NT2/D1 (cell line): ENCODE data around the gene ALB.
A peak's percentile ranks its signal among the peaks of the same experiment; 100 is the strongest.
"Not testable (repeated sequence)": the region's sequence is repeated elsewhere in the genome, so short reads cannot be mapped to it uniquely, and the experiment has no call there.

ENCODE experiments used
- DNase-seq: peaks from one replicate; pipeline ENCODE4 v3.0.0-alpha.2; 2011; ENCODE audit warnings: low read depth, low spot score
- H3K27me3 ChIP-seq: 2 replicates; pipeline ENCODE4 v1.6.0; 2011; ENCODE audit warnings: mild to moderate bottlenecking; ENCODE audit not compliant: insufficient read length, insufficient read depth
- H3K36me3 ChIP-seq: 2 replicates; pipeline ENCODE4 v1.6.1; 2011; ENCODE audit warnings: mild to moderate bottlenecking, low read length, mixed read lengths; ENCODE audit not compliant: insufficient read depth, insufficient read length
- H3K4me1 ChIP-seq: 2 replicates; pipeline ENCODE4 v1.5.1; 2011; ENCODE audit not compliant: insufficient read depth, insufficient read length
- H3K4me3 ChIP-seq: 2 replicates; pipeline ENCODE4 v1.5.1; 2011; ENCODE audit warnings: low read depth; ENCODE audit not compliant: insufficient read length
- H3K9ac ChIP-seq: 2 replicates; pipeline ENCODE4 v1.6.0; 2011; ENCODE audit warnings: low read depth; ENCODE audit not compliant: insufficient read length
- H3K9me3 ChIP-seq: 2 replicates; pipeline ENCODE4 v1.5.1; 2011; ENCODE audit warnings: mild to moderate bottlenecking, low read length; ENCODE audit not compliant: insufficient read depth
- SUZ12 ChIP-seq: IDR thresholded peaks from 2 replicates; pipeline ENCODE4 v1.6.1; 2011; ENCODE audit not compliant: insufficient read length, insufficient read depth; ENCODE audit errors: extremely low read depth
- YY1 ChIP-seq: IDR thresholded peaks from 2 replicates; pipeline ENCODE4 v1.6.1; 2011; ENCODE audit not compliant: insufficient read length, insufficient read depth
- ZNF274 ChIP-seq: IDR thresholded peaks from 2 replicates; pipeline ENCODE4 v1.6.1; 2011; ENCODE audit warnings: mild to moderate bottlenecking, low read depth, low read length

ALB gene

DNA sequence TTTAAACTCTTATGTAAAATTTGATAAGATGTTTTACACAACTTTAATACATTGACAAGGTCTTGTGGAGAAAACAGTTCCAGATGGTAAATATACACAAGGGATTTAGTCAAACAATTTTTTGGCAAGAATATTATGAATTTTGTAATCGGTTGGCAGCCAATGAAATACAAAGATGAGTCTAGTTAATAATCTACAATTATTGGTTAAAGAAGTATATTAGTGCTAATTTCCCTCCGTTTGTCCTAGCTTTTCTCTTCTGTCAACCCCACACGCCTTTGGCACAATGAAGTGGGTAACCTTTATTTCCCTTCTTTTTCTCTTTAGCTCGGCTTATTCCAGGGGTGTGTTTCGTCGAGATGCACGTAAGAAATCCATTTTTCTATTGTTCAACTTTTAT, at the start of gene ALB:
Gene ALB, plus strand, starts transcription at position 246 of the 400 bp plus-strand sequence. Its CDS starts 41 bp downstream, at position 287.
- Histone ChIP-seq H3K4me3 (no peak within 1 kb of the TSS), H3K9me3 (no peaks in the 10 kb centered on the region), H3K27me3 (no peaks in the 10 kb centered on the region), H3K9ac (no peak within 1 kb of the TSS), H3K36me3 (no peaks in the 10 kb centered on the region), H3K4me1 (no peaks in the 10 kb centered on the region)
- no peak for DNase-seq
- no peak for TF ChIP-seq YY1
- TF ChIP-seq ZNF274 = no peak
- TF ChIP-seq SUZ12 = no peak

DNA sequence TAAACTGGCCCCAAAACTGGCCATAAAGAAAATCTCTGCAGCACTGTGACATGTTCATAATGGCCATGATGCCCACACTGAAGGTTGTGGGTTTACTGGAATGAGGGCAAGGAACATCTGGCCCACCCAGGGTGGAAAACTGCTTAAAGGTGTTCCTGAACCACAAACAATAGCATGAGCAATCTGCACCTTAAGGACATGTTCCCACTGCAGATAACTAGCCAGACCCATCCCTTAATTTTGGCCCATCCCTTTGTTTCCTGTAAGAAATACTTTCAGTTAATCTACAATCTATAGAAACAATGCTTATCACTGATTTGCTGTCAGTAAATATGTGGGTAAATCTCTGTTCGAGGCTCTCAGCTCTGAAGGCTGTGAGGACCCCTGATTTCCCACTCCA, 46.9 kb upstream of the ALB start:
- H3K4me1 ChIP-seq, H3K9me3 ChIP-seq, H3K9ac ChIP-seq, H3K4me3 ChIP-seq, DNase-seq, H3K27me3 ChIP-seq, H3K36me3 ChIP-seq: not testable (repeated sequence)

DNA sequence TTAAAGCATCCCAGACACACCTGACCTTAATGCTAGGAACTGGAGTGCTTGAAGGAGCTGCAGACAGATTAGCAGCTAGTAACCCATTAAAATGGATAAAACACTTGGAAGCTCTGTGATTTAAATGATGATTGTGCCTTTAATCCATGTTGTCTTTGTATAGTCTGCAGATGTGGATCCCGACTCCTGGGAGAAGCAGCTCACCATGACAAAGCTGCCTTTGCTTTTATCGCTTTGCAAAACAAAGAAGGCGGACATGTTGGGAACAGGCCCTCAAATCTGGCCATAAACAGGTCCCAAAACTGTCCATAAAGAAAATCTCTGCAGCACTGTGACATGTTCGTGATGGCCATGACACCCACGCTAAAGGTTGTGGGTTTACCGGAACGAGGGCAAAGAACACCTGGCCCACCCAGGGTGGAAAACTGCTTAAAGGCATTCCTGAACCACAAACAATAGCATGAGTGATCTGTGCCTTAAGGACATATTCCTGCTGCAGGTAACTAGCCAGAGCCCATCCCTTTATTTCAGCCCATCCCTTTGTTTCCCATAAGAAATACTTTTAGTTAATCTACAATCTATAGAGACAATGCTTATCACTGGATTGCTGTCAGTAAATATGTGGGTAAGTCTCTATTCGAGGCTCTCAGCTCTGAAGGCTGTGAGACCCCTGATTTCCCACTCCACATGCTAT, 34.4 kb upstream of the ALB start:
- H3K9me3 ChIP-seq, H3K27me3 ChIP-seq, H3K4me3 ChIP-seq, H3K36me3 ChIP-seq, H3K4me1 ChIP-seq, H3K9ac ChIP-seq: not testable (repeated sequence)
- DNase-seq = peak; percentile 36

DNA sequence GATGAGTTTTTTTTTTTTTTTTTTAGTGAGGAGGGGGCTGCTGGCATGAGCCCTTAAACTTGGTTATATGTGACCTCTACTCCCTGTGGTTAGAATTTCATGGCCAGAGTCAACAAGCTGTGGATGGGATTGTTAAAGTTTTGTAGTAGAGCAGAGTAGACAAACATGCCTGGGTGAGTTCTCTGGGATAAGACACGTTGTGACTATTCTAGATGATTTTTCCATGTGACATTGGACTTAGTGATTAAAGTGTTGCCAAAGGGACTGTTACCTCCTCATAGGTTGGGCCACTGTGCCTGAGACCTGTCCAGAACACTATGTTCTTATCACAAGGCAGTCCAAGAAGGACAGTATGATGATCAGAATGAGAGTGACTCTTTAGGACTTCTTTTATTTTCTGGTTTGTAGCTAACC, 28.8 kb upstream of the ALB start:
- H3K9me3 ChIP-seq = no peaks in the 10 kb centered on the region
- TF ChIP-seq SUZ12 (no peak), ZNF274 (no peak), YY1 (no peak)
- no peak for DNase-seq

DNA sequence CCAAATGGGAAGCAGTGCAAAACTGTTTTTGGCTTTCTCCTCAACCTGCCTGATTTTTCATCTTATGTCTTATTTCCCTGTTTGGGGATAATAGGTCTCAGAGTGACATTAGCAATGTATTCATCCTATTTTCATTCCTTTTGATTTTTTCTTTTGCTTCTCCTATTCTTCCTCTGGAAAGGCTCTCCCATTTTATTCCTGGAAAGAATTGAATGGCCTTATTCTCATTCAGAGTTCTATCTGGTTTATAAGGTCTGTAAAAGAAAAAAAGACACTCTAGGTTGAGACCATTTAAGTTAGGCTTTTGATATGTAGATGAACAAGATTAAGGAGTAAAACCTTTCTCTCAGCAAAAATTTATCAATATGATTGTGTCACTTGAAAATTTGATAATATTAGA, 27.8 kb upstream of the ALB start:
- H3K4me3 ChIP-seq = no peak overlapping the region
- H3K27me3 ChIP-seq = no peaks in the 10 kb centered on the region
- TF ChIP-seq YY1 = no peak
- H3K4me1 ChIP-seq = no peaks in the 10 kb centered on the region
- no peaks in the 10 kb centered on the region for H3K9me3 ChIP-seq
- DNase-seq = no peak
- no peaks in the 10 kb centered on the region for H3K36me3 ChIP-seq
- H3K9ac ChIP-seq = no peak overlapping the region

More for the DNA sequence above, 28.8 kb upstream of the ALB start:
- Histone ChIP-seq H3K27me3 (no peaks in the 10 kb centered on the region), H3K4me3 (no peak overlapping the region), H3K9ac (no peak overlapping the region), H3K36me3 (no peaks in the 10 kb centered on the region), H3K4me1 (no peaks in the 10 kb centered on the region)

DNA sequence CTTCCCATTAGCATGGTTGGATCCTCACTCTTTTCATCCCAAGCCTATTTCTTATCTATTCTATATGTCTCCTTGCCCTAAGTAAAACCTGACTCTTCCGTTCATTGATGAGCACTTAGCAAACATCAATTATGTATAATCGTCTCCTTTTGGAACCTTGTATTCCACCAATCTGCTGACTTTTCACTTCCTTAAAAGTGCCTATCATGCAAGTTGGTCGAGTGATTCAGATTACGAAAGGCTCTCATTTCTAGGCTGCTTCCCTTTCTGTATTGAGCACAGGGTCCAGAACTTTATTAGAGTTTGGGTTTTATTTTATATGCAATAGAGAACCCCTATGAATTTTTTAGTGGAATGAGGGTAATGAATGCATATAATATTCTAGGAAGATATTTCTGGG, 27.1 kb upstream of the ALB start:
- Histone ChIP-seq H3K9me3 (no peaks in the 10 kb centered on the region), H3K9ac (no peak overlapping the region), H3K36me3 (no peaks in the 10 kb centered on the region), H3K4me1 (no peaks in the 10 kb centered on the region), H3K27me3 (no peaks in the 10 kb centered on the region), H3K4me3 (no peak overlapping the region)
- no peak for DNase-seq
- TF ChIP-seq SUZ12 (no peak), YY1 (no peak), ZNF274 (no peak)

DNA sequence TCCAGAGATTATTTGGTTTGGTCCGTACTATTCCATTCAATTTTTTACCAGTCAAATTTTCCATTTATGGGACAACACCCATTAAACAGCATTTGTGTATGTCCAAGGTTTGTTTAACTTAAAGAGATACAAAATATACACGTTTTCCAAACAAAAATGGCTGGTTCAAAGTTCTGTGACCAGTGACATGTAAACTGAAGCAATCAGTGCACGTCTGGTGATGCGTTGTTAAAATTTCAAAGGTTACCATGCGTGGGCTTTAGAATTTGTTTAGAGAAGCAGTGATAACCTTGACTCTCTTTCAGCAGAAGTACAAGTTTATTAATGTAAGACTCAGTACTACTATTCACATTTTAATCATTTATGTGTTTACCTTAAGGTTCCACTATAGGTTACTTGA, 25.2 kb upstream of the ALB start:
- Histone ChIP-seq H3K36me3 (no peaks in the 10 kb centered on the region), H3K9ac (no peak overlapping the region), H3K9me3 (no peaks in the 10 kb centered on the region), H3K4me3 (no peak overlapping the region), H3K27me3 (no peaks in the 10 kb centered on the region), H3K4me1 (no peaks in the 10 kb centered on the region)
- TF ChIP-seq YY1 (no peak), ZNF274 (no peak), SUZ12 (no peak)
- no peak for DNase-seq

DNA sequence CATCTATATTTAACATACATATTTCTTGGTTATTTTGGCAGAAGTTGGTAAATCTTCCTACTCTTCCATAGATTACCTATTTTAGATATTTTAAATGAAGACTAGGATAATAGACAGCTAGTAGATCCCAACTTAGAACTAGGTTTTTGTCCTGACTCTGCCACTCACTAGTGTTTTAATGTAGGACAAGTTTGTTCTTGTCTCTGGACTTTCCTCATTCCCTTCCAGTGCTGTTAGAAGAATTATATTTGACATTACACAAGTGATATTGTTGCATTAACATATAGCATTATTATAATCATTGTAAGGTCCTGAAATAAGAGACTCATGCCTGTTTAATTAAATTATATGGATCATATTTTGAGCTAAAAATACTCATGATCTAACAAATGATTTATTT, 24.1 kb upstream of the ALB start:
- Histone ChIP-seq H3K27me3 (no peaks in the 10 kb centered on the region), H3K4me1 (no peaks in the 10 kb centered on the region), H3K36me3 (no peaks in the 10 kb centered on the region)

More for the DNA sequence above, 24.1 kb upstream of the ALB start:
- no peak overlapping the region for H3K4me3 ChIP-seq
- TF ChIP-seq ZNF274 (no peak), YY1 (no peak), SUZ12 (no peak)
- no peak for DNase-seq
- no peaks in the 10 kb centered on the region for H3K9me3 ChIP-seq
- H3K9ac ChIP-seq = no peak overlapping the region
